Body of pancreas (tissue), 4 donors: Measurements from ENCODE around the gene SMIM29. TPM values are rescaled to one million over a fixed set of nuclear protein-coding genes. Genes with fewer than 3 reads are reported as not detected.
"Not testable (repeated sequence)": the region's sequence is repeated elsewhere in the genome, so short reads cannot be mapped to it uniquely, and the experiment has no call there.

ENCODE experiments used
- ATAC-seq: fragments of 150-250 bp; one replicate; pipeline ENCODE4 v1.9.1; 2016
- DNase-seq, 4 donors: peaks; one replicate each; pipeline ENCODE4 v3.0.0-alpha.2; 2019
- H3K27ac ChIP-seq, 4 donors: fragments of 200-600 bp; sonication (generic); 1 replicate in 3 of 4; 2 replicates in 1 of 4; pipeline versions ENCODE4 v1.5.1 to v1.6.1; 2016 to 2019; ENCODE audit warnings: mild to moderate bottlenecking in 1 of 4, mixed read lengths in 1 of 4, moderate library complexity in 1 of 4
- H3K27me3 ChIP-seq, 2 donors: fragments of 200-600 bp; sonication (generic); one replicate each; pipeline ENCODE4 v1.6.0; 2016; ENCODE audit warnings: mild to moderate bottlenecking in 1 of 2
- H3K36me3 ChIP-seq, 2 donors: fragments of 200-600 bp; sonication (generic); replicated peaks in 1 of 2; 2 replicates each; pipeline ENCODE4 v1.5.1; 2016; ENCODE audit warnings: low read depth in 2 of 2; ENCODE audit not compliant: insufficient read depth in 1 of 2
- H3K4me1 ChIP-seq: fragments of 200-600 bp; sonication (generic); one replicate; pipeline ENCODE4 v1.6.0; 2016
- H3K4me3 ChIP-seq, 2 donors: fragments of 200-600 bp; sonication (generic); 1 replicate in 1 of 2; 2 replicates in 1 of 2; pipeline ENCODE4 v1.5.1; 2016 to 2019
- H3K9me3 ChIP-seq, 3 donors: fragments of 200-600 bp; sonication (generic); 1 replicate in 2 of 3; 2 replicates in 1 of 3; pipeline ENCODE4 v1.5.1; 2016
- POLR2A ChIP-seq, 3 donors: fragments of 450-650 bp; IDR thresholded peaks; one replicate each; pipeline ENCODE4 v1.6.1; 2016; ENCODE audit warnings: antibody characterized with exemption in 3 of 3, mild to moderate bottlenecking in 2 of 3
- WGBS, 2 donors: methylation state at CpG; one replicate each; pipeline ENCODE4 v1.1.5; 2017; 5-methylcytosine and 5-hydroxymethylcytosine counted together
- intact Hi-C: fragments of 100-400 bp; cut with DNase I; formaldehyde crosslinking; loops from one replicate; pipeline ENCODE4 v1.15.1; 2023
- total RNA-seq, 2 donors: library from RNA; depleted of rRNA; stranded (reverse); fragments of >200 nt; gene quantifications; one replicate each; pipeline ENCODE4 v1.1.0, GENCODE V29; 2016
- TF ChIP-seq, protein P1 (sequence below), 7 experiments: fragments of 450-650 bp in 4 of 7; fragments of 200-600 bp in 3 of 7; sonication (generic) in 3 of 7; IDR thresholded peaks; one replicate each; pipeline ENCODE4 v1.5.1; 2016 to 2019; ENCODE audit warnings: antibody characterized with exemption in 7 of 7

The SMIM29 gene
- total RNA-seq, 2 donors from 2014 or later = 8.6 to 21.5 TPM

DNA sequence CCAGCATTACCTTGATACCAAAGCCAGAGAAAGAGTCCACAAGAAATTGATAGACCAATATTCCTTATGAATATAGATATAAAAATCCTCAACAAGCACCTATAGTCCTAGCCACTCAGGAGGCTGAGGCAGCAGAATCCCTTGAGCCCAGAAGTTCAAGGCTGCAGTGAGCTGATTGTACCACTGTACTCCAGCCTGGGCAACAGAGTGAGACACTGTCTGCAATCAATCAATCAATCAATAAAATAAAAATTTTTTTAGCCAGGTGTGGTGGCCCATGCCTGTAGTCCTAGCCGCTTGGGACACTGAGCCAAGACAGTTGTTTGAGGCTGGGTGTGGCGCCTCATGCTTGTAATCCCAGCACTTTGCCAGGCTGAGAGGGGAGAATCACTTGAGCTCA, 18.9 kb upstream of the SMIM29 start:
- no peaks in the 10 kb centered on the region for H3K27me3 ChIP-seq
- DNase-seq (no peak), ATAC-seq (no peak)
- intact Hi-C loops = no loop called here
- 93 to 96% methylated on average over 2 of the region's 2 CpGs for WGBS, 2 donors
- H3K36me3 ChIP-seq = no peaks in the 10 kb centered on the region
- H3K4me1 ChIP-seq = no peaks in the 10 kb centered on the region
- H3K4me3 ChIP-seq = no peak overlapping the region
- H3K27ac ChIP-seq = no peak overlapping the region
- no peak for TF ChIP-seq POLR2A (IDR thresholded peaks at IDR 0.05)
- TF ChIP-seq, protein P1, sequence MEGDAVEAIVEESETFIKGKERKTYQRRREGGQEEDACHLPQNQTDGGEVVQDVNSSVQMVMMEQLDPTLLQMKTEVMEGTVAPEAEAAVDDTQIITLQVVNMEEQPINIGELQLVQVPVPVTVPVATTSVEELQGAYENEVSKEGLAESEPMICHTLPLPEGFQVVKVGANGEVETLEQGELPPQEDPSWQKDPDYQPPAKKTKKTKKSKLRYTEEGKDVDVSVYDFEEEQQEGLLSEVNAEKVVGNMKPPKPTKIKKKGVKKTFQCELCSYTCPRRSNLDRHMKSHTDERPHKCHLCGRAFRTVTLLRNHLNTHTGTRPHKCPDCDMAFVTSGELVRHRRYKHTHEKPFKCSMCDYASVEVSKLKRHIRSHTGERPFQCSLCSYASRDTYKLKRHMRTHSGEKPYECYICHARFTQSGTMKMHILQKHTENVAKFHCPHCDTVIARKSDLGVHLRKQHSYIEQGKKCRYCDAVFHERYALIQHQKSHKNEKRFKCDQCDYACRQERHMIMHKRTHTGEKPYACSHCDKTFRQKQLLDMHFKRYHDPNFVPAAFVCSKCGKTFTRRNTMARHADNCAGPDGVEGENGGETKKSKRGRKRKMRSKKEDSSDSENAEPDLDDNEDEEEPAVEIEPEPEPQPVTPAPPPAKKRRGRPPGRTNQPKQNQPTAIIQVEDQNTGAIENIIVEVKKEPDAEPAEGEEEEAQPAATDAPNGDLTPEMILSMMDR (IDR thresholded peaks at IDR 0.05) = no peak
- H3K9me3 ChIP-seq = no peaks in the 10 kb centered on the region

DNA sequence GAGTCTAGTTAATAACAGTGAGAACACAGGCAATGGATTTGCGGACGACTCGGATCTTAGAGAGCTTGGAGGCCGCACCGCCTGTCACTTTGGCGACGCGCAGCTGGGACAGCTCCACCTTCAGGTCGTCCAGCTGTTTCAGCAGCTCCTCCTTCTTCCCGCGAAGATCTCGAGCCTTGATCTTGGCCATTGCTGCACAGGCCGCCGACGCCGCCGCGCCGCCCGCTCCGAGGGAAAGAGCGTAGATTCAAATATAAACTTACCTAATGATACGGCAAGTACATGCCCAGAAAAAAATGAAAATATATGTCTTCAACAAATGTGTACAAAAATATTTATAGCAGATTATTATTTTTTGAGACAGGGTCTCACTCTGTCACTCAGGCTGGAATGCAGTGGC, 14.7 kb upstream of the SMIM29 start:
- H3K27me3 ChIP-seq, ATAC-seq, H3K4me1 ChIP-seq, DNase-seq, intact Hi-C loops, H3K27ac ChIP-seq, H3K9me3 ChIP-seq, H3K36me3 ChIP-seq, H3K4me3 ChIP-seq: not testable (repeated sequence)
- 82 to 85% methylated on average over 23 of the region's 23 CpGs for WGBS, 2 donors

DNA sequence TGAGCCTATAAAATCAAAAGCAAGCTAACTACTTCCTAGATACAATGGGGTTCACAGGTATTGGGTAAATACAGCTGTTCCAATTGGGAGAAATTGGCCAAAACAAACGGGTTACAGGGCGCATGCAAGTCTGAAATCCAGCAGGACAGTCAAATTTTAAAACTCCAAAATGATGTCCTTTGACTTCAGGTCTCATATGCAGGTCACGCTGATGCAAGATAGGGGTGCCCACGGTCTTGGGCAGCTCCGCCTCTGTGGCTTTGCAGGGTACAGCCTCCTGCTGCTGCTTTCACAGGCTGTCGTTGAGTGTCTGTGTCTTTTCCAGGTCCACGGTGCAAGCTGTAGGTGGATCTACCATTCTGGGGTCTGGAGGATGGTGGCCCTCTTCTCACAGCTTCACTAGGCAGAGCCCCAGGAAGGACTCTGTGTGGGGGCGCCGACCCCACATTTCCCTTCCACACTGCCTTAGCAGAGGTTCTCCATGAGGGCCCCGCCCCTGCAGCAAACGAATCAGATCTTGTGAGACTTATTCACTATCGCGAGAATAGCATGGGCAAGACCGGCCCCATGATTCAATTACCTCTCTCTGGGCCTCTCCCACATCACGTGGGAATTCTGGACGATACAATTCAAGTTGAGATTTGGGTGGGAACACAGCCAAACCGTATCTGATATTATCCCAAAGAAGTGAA, 11.9 kb upstream of the SMIM29 start:
- intact Hi-C loops = no loop called here
- no peaks in the 10 kb centered on the region for H3K27me3 ChIP-seq
- ATAC-seq (no peak), DNase-seq (no peak)
- H3K36me3 ChIP-seq = no peaks in the 10 kb centered on the region
- no peaks in the 10 kb centered on the region for H3K4me1 ChIP-seq
- no peak overlapping the region for H3K27ac ChIP-seq
- H3K4me3 ChIP-seq = no peak overlapping the region
- WGBS, 2 donors = 77% methylated on average over 15 to 17 of the region's 17 CpGs
- no peaks in the 10 kb centered on the region for H3K9me3 ChIP-seq
- TF ChIP-seq POLR2A (IDR thresholded peaks at IDR 0.05) = no peak
- TF ChIP-seq, protein P1 (IDR thresholded peaks at IDR 0.05) = no peak

DNA sequence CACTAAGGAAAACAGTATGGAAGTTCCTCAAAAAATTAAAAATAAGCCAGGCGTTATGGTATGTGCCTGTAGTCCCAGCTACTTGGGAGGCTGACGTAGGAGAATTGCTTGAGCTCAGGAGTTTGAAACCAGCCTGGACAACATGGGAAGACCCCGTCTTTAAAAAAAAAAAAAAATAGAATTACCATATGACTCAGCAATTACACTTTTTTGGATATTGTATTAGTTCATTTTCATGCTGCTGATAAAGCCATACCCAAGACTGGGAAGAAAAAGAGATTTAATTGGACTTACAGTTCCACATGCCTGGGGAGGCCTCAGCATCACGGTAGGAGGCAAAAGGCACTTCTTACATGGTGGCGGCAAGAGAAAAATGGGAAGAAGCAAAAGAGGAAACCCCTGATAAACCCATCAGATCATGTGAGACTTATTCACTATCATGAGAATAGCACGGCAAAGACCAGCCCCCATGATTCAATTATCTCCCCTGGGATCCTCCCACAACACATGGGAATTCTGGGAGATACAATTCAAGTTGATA, 10.8 kb upstream of the SMIM29 start:
- H3K9me3 ChIP-seq = no peaks in the 10 kb centered on the region
- H3K36me3 ChIP-seq = no peaks in the 10 kb centered on the region
- WGBS, 2 donors = 92 to 93% methylated on average over 6 of the region's 6 CpGs
- intact Hi-C loops = no loop called here
- H3K27me3 ChIP-seq = no peaks in the 10 kb centered on the region
- TF ChIP-seq, protein P1 (IDR thresholded peaks at IDR 0.05) = no peak
- no peak for TF ChIP-seq POLR2A (IDR thresholded peaks at IDR 0.05)
- H3K4me3 ChIP-seq = no peak overlapping the region
- H3K27ac ChIP-seq = no peak overlapping the region
- ATAC-seq (no peak), DNase-seq (no peak)
- H3K4me1 ChIP-seq = no peaks in the 10 kb centered on the region

DNA sequence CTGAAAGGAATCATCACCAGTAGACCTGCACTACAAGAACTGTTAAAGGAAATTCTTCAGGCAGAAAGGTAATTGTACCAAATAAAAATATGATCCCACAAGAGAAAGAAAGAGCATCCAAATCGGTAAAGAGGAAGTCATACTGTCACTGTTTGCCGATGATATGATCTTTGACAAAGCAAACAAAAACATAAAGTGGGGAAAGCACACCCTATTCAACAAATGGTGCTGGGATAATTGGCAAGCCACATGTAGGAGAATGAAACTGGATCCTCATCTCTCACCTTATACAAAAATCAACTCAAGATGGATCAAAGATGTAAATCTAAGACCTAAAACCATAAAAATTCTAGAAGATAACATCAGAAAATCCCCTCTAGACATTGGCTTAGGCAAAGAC, 3.6 kb upstream of the SMIM29 start:
- peaks cover 16% of the 10 kb centered on the region for H3K4me1 ChIP-seq
- not testable (repeated sequence) for H3K27me3 ChIP-seq

More for the DNA sequence above, 3.6 kb upstream of the SMIM29 start:
- H3K36me3 ChIP-seq, H3K4me3 ChIP-seq, H3K27ac ChIP-seq, H3K9me3 ChIP-seq, DNase-seq, intact Hi-C loops, ATAC-seq: not testable (repeated sequence)
- 40 to 56% methylated on average over 2 of the region's 2 CpGs for WGBS, 2 donors
